Measurements from ENCODE around the gene KLK14. TPM values are rescaled to one million over a fixed set of nuclear protein-coding genes. Genes with fewer than 3 reads are reported as not detected.

The KLK14 gene
- total RNA-seq, 1 experiment from 2014 or later = 0.26 TPM

DNA sequence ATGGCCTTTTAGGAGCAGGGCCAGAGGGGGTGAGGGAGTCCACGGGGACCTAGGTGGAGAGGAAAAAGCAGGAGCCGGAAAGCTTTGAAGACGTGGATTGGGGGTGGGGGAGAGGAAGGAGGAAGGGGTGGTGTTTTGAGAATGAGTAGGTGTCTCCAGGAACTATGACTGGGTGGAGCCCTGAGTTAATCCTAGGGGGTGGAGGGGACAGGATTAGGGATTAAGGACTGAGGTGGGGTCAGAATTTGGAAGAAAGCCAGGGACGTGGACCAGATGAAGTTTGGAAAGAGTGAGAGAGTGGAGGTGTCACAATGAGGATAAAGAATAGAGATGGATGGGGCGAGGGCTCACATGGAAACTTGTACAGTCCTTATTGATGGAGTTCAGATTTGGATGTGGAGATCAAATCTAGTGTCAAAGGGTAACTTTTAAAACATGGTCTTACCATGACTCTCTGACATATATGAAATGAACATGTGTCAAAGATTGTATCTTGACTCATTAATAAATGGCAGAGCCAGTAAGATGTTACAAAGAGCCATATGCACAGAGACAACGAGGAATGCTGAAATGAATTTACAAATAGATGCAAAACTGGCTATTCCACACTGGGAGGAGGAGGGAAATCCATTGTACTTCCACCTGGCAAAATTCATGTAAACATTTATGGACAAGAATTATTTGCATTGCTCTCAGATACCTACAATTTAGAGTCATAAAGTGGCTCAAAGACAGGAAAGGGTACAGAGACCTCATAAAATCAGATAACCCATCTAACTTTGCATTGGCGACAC lies 16.1 kb downstream of the KLK14 start:
- Histone ChIP-seq H2BK20ac (ENCODE audit: low read depth, low read length, poor library complexity, severe bottlenecking) (no peak overlapping the region), H2BK5ac (ENCODE audit: insufficient read length, low read length) (no peak overlapping the region), H3K9ac (ENCODE audit: extremely low read depth, insufficient read length, low read length) (no peak overlapping the region), H3K4me2 (ENCODE audit: insufficient read depth, insufficient read length, low read length) (no peak overlapping the region), H3K27me3 (ENCODE audit: insufficient read depth, low read length) (no peaks in the 10 kb centered on the region), H3K18ac (ENCODE audit: insufficient read length, low read depth, low read length) (no peak overlapping the region), H4K8ac (replicated peaks; ENCODE audit: insufficient read length, low read depth, low read length) (no peak overlapping the region), H3K9me3 (ENCODE audit: control insufficient read depth, low read depth, low read length) (no peaks in the 10 kb centered on the region), H3K4ac (ENCODE audit: low read depth, low read length) (no peak overlapping the region), H2BK15ac (ENCODE audit: low read depth, low read length) (no peak overlapping the region), H3K4me1 (ENCODE audit: insufficient read depth, low read length) (no peaks in the 10 kb centered on the region; the same call in 1 of the 2 replicates), H4K5ac (ENCODE audit: insufficient read length, low read depth, low read length) (no peak overlapping the region), H3K56ac (ENCODE audit: insufficient read length, low read depth, low read length) (no peak overlapping the region), H2BK12ac (ENCODE audit: insufficient read length, low read depth, low read length) (no peak overlapping the region), H3K23me2 (ENCODE audit: insufficient read length, low read depth, low read length, poor library complexity, severe bottlenecking) (peaks cover 5% of the 10 kb centered on the region), H3T11ph (ENCODE audit: low read length) (no peak overlapping the region), H3K79me1 (ENCODE audit: insufficient read depth, low read depth, low read length, poor library complexity, severe bottlenecking) (no peaks in the 10 kb centered on the region), H2AK5ac (ENCODE audit: insufficient read length, low read length) (no peak overlapping the region), H3K79me2 (ENCODE audit: insufficient read depth, low read length) (no peaks in the 10 kb centered on the region), H2AFZ (ENCODE audit: low read length) (no peak overlapping the region), H3K27ac (ENCODE audit: insufficient read length, low read depth, low read length) (no peak overlapping the region), H2BK120ac (ENCODE audit: low read depth, low read length, poor library complexity, severe bottlenecking) (no peak overlapping the region), H4K20me1 (ENCODE audit: control insufficient read depth, insufficient read depth, insufficient read length) (no peaks in the 10 kb centered on the region), H4K91ac (ENCODE audit: insufficient read length, low read depth, low read length) (no peak overlapping the region), H3K14ac (ENCODE audit: insufficient read depth, low read length) (no peak overlapping the region), H3K23ac (ENCODE audit: insufficient read length, low read depth, low read length) (no peak overlapping the region)
- Mint-ChIP-seq H3K9me3 (no peaks in the 10 kb centered on the region; a peak in 1 of 5 replicates), H3K27me3 (ENCODE audit: low read depth) (peaks cover 11% of the 10 kb centered on the region), H3K4me1 (peaks cover 10 to 13% of the 10 kb centered on the region in 2 experiments), H3K4me3 (no peak overlapping the region; a peak in 1 of 5 replicates), H3K27ac (no peak overlapping the region), H3K36me3 (ENCODE audit: insufficient read depth in 1 of 3, low read depth in 3 of 3) (peaks cover 0 to 3% (median 0%) of the 10 kb centered on the region in 3 experiments; a peak in 2 of 7 replicates)
- DNase-seq = peak; percentile 15
- TF ChIP-seq, protein P1, sequence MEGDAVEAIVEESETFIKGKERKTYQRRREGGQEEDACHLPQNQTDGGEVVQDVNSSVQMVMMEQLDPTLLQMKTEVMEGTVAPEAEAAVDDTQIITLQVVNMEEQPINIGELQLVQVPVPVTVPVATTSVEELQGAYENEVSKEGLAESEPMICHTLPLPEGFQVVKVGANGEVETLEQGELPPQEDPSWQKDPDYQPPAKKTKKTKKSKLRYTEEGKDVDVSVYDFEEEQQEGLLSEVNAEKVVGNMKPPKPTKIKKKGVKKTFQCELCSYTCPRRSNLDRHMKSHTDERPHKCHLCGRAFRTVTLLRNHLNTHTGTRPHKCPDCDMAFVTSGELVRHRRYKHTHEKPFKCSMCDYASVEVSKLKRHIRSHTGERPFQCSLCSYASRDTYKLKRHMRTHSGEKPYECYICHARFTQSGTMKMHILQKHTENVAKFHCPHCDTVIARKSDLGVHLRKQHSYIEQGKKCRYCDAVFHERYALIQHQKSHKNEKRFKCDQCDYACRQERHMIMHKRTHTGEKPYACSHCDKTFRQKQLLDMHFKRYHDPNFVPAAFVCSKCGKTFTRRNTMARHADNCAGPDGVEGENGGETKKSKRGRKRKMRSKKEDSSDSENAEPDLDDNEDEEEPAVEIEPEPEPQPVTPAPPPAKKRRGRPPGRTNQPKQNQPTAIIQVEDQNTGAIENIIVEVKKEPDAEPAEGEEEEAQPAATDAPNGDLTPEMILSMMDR (conservative IDR thresholded peaks at IDR 0.05) = no peak
- no CpG with 5 or more reads among the region's 7 CpGs for WGBS (ENCODE audit: extremely low coverage, insufficient read length, low lambda C conversion rate)

All from H9 (cell line).